Stimulated activated CD4-positive, alpha-beta T cell treated with anti-CD3 and anti-CD28 coated beads, Interleukin-1b, Interleukin-23, amount 100 ng/mL, for 1 hour (primary cell): ENCODE data around the gene NUDCD2.
"Not testable (repeated sequence)": the region's sequence is repeated elsewhere in the genome, so short reads cannot be mapped to it uniquely, and the experiment has no call there.

Experiments
- DNase-seq, 2 donors: peaks; one replicate each; pipeline ENCODE4 v3.0.0-alpha.2; 2020; ENCODE audit warnings: low read depth in 2 of 2

NUDCD2 gene

DNA sequence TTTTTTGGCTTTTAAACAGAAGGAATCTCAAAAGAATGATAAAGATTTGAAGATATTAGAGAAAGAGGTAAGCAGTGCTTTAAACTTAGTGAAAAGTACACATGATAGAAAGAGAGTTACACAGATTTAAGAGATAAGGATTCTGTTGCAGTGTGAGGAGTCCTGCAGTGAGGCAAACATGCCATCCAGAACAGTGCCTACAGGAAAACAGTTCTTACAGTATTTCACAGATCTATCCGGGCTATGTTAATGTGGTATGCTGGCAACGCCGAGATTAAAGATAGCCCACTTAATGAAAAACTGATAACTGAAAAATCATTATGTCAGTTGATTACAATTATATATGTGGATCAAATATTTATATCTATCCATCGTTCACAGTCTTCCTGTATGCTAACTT lies 7.8 kb upstream of the NUDCD2 start:
- DNase-seq = no peak

DNA sequence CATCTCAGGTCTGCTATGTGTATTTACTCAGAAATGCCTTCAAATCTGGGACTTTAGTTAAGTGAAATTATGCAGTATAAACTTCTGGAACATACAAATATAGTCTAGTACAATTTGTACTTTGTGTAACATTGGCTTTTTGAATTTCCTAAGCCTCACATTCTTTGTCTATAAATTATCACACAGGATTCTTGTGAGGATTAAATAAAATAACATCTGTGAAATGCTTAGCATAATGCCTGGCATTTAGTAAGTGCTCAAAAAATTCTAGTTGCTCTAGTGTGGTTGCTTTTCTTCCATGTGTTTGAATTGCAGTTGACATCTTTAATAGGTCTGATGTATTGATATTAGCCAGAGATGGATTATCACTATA lies 3.1 kb upstream of the NUDCD2 start:
- DNase-seq = no peak

DNA sequence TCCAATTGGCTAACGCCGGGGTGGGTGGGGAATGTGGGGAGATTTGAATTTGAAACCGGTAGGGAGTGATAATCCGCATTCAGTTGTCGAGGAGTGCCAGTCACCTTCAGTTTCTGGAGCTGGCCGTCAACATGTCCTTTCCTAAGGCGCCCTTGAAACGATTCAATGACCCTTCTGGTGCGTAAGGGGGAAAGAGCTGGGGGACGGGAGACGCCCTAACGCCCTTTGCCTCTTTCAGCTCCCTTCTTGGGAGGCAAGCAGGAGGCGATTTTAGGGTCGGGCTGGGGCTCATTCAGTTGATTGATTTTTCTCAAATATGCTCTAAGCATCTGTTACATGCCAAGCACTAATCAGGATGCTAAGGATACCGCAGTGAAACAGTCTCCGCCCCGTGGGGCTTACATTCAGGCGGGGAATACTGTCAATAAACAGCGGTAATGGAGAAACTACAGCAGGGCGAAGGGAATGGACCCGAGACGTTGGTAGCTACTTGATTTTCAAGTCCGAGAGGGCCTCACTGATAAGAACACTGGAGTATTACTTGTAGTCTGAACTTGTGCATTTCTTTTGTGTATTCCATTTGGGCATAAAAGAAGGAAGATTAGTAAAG lies 765 bp upstream of the NUDCD2 start, which contains the start of gene HMMR:
HMMR (plus strand) TSS at position 71 of the 610 bp plus-strand sequence; CDS start at position 132, 61 bp downstream.
- DNase-seq = no peak

DNA sequence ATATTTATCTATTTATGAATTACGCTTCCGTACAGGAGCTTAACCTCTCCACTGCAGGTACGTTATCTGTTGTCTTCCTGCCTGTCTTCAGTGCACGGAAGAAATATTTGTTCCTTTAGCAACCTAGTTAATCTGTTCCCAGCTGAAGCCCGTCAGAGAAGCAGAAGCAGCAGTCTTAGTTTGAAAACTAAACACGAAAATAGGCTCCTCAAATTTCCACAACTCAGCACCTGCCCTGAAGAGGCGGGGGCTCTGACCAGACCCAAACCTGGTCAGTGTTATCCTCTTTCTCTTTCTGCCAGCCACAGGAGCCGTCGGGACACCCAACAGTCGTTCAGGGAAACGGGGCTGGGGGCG lies 462 bp downstream of the NUDCD2 start:
- DNase-seq = no peak

DNA sequence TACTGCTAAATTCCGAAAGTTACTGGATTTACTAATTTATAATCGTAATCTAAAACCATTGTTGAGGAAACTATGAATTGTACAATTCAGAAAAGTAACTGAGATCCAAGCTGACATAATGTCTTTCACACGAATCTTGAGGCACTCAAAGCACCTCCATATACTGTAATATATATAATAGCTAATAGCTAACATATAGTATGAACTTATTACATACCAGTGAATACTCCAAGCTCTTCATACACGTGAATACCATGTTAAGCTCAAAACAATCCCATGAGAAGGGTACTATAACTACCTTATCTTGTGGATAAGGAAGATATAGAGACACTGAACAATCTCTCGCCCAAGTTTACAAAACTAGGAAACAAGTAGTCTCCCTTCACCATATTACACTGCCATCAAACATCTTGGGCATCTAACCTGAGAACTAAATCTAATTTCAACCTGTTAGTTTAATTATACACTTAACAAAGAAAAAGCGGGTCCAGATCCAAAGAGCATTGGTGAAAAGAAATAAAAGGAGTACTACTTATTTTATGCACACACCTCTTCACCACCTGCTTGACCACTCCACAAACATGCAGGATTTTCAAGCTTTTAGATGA lies 1.0 kb downstream of the NUDCD2 start:
- DNase-seq = no peak

DNA sequence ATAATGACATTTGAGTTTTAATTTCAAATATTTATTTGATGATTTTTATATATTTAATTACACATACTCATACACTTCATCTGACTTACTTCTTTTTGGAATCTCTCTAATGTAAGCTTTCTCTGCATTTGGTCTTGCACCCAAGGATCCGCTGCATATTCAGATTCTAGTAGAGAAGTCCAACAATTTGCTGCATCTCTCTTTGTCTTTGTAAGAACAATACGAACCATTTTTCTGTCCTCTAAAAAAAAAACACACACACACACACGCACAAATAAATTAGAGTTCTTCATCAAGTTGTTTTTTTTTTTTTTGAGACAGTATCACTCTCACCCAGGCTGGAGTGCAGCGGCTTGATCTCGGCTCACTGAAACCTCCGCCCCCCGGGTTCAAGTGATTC lies 3.1 kb downstream of the NUDCD2 start:
- no peak for DNase-seq

DNA sequence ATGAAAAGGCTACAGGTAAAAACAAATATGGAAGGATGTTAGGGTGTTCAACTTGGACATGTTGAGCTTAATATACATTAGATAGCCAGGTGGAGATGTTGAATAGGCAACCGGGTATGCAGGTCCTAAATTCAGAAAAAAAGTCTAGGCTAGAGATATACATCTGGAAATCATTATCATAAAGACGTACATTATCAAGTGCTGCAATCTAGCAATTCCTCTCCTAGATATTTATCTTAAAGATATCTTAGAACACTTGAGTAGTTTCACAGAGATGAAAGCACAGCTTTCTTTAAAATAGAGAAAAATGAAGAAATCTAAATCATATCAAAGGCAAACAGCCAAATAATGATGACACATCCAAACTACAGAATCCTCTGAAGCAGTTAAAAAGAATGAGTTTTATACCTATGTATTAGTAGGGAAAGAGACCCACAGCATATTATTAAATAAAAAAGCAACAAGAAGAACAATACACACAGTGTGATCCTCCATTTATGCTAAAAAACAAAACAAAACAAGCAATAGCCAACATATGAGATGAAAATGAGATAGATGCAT lies 3.8 kb downstream of the NUDCD2 start:
- DNase-seq = no peak

DNA sequence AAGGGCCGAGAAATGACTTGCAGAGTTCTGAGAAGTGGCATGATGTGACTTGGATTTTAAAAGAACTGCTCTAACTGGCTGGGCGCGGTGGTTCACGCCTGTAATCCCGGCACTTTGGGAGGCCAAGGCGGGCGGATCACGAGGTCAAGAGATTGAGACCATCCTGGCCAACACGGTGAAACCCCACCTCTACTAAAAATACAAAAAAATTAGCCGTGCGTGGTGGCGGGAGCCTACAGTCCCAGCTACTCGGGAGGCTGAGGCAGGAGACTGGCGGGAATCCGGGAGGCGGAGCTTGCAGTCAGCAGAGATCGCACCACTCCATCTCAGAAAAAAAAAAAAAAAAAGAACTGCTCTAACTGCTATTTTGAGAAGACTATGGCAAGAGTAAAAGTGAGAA lies 4.5 kb downstream of the NUDCD2 start:
- DNase-seq = not testable (repeated sequence)

DNA sequence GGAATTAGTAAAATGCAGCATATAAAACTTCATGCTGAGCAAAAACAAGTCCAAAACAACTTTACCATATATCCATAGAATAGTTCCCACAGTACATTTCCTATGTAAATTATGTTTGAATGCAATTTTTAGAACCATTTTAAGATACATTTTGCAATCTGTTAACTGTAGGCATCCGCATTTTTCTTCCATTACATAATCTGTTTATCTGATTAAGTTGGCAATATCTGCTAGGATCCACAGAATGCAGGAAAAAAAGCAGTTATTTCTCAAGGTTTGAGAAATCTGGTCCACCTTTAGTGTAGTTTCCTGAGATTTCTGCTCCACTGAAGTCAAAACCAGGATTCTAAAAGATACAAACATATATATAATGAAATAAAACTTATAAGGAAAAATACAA lies 6.2 kb downstream of the NUDCD2 start:
- no peak for DNase-seq

DNA sequence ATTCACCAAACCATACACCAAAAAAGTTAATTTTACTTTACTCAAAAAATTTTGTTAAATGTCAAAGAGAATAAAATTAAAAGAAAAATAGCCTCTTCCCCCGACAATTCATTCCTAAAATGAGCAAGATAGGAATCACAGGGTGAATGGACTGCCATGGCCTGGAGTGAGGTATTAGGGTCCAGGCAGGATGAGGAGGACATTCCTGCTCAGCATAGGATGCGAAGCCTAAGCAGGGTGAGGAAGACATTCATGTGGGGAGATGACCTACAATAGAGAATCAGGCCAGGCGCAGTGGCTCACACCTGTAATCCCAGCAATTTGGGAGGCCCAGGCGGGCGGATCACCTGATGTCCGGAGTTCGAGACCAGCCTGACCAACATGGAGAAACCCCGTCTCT lies 8.4 kb downstream of the NUDCD2 start:
- DNase-seq = no peak

DNA sequence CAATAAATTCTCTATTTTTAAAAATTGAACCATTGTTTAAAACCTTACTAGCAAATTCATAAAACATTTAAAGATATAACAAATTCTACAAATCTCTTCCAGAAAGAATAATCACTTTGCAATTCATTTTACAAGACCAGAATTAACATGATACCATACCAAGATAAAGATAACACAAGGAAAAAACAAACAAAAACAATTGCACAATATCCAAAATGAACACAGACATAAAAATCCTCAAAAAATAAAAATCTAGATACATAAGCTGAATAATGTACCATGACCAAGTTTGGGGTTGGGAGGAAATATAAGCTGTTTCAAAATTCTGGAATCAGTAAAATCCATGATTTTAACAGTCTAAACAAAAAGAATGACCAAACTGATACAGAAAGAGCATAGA lies 11.4 kb downstream of the NUDCD2 start:
- DNase-seq = no peak

DNA sequence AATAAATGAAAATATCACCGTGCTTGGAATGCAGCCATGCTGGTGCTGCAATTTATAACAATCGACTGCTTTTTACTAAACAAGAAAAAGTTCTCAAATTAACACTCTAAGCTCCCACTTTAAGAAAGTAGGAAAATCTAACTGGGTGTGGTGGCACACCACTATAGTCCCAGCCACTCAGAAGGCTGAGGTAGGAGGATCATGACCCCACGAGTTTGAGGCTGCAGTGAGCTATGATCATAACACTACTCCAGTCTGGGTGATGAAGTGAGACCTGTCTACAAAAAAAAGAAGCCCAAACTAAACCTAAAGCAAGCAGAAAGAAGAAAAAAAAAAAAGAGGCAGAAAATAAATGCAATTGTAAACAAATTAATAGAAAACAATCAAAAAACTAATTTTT lies 12.0 kb downstream of the NUDCD2 start:
- no peak for DNase-seq

DNA sequence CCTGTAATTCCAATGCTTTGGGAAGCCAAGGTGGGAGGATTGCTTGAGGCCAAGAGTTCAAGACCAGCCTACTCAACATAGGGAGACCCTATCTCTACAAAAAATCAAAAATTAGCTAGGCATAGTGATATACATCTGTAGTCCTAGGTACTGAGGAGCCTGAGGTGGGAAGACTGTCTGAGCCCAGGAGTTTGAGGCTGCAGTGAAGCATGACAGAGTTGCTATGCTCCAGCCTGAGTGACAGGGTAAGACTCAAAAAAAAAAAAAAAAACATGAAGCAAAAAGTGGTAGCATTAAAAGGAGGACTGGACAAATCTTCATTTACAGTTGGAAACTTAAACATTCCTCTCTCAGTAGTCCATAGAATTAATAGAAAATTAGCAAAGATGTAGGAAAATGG lies 12.7 kb downstream of the NUDCD2 start:
- no peak for DNase-seq

DNA sequence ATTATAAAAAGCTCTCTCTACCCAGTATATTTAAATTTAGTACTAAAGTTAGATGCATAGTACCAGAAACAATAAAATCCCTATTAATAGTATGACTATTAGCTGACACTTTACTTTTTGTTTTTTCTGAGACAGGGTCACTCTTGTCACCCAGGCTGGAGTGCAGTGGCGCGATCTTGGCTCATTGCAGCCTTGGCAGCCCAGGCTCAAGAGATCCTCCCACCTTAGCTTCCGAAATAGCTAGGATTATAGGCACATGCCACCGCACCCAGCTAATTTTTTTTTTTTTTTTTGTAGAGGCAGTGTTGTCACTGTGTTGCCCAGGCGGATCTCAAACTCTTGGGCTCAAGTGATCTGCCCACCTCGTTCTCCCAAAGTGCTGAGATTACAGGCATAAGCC lies 14.6 kb downstream of the NUDCD2 start:
- no peak for DNase-seq

DNA sequence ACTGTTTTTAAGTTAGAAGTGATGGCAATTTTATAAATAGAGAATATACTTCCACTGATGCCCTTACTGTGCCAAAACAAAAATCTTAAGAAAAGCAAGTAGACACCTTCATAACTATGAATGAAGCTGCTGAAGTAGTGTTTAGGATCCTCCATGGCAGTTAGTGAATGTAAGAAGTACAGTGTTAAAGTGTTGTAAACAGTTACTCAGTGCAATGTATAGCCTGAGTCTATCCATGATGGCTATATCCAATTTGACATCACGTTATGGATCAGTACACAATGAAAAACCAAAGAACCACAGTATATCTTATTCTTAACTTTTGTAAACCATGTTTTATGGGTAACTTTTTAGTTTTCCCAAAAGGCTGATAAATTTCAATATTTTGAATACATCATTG lies 15.4 kb downstream of the NUDCD2 start:
- no peak for DNase-seq

DNA sequence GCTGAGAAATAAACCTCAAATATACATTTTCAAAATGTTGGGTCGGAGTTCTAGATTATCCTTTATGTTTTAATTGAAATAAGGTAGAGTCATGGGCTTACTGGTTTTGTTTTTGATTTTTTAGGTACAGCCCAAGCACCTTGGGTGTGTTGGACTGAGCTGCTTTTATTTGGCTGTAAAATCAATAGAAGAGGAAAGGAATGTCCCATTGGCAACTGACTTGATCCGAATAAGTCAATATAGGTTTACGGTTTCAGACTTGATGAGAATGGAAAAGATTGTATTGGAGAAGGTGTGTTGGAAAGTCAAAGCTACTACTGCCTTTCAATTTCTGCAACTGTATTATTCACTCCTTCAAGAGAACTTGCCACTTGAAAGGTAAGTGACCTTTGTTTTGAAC lies 18.9 kb downstream of the NUDCD2 start:
- DNase-seq = no peak

DNA sequence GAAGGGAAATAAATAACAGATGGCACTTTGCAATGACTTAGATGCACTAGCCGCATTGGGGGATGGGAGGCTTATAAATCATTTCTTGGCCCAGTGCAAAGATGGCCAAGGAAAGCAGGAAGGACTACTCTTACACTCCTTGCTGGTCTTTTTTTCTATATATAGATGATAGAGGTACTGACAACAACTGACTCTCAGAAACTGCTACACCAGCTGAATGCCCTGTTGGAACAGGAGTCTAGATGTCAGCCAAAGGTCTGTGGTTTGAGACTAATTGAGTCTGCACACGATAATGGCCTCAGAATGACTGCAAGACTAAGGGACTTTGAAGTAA lies 20.8 kb downstream of the NUDCD2 start:
- DNase-seq = no peak

DNA sequence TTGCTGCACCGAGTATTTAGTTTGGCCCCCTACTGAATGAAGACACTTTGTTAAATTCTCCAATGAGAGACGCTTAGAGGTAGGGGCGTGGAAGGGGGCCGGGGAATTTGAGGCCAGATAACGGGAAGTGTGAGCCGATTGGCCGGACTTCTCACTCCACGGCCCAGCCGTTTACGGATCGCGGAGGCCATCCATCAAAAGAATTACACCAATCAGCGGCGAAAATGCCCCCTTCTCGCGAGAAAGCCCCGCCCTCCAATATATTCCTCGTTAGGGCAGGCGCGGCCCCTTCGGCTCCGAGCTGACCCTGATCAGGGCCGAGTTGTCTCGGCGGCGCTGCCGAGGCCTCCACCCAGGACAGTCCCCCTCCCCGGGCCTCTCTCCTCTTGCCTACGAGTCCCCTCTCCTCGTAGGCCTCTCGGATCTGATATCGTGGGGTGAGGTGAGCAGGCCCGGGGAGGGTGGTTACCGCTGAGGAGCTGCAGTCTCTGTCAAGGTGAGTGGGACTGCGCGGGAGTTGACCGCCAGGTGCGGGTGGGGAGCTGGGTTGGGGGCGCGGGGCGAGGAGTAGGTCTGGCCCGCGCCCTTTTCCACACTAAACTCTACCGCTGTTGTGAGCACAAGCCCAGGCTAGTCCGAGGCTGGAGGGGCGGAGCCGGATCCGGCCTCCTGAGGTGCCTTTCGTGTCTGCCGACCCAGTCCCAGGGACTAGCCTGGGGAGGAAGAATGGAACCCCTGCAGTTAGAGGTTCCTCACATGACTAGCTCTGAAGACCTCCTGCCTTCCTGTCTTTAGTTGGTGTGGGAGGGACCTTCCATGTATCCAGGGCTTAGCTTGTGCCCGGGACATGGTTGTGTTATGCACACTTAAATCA lies 22.4 kb downstream of the NUDCD2 start, which contains the start of gene CCNG1:
CCNG1 (plus strand) TSS at position 287 of the 874 bp plus-strand sequence. CDS start 1,662 bp downstream, outside the sequence.
- peak; percentile 58 to 66 for DNase-seq

DNA sequence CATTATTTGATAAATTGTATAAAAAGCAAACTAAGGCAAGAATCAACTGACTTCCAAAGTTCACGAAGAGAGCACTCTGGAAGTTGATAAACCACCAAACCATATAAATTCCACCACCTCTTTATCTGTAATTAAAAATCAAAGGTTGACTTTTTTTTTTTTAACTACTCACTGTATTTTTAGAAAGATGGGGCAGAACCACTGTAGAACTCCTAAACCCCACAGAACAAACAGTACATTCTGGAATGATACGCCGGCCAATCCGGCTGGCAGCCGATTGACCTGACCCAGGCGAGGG lies 22.9 kb downstream of the NUDCD2 start:
- DNase-seq = no peak

DNA sequence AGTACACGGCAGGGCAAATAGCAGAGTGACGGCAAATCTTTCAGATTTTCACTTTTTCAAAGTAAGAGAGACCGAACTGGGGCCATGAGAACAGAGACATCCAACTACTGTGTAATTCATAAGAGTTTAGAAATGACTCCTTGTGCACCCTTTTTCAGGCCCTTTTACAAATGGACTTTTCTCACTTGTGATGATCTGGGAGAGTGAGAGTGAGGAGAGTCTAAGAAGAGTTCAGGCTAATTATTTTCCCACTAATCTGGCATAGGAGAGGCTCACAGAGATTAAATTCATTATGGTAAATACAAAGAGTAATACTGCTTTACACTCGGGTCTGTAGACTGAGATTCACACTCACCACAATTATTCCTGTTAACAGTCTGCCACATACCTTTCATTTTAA lies 23.4 kb downstream of the NUDCD2 start:
- DNase-seq = no peak

DNA sequence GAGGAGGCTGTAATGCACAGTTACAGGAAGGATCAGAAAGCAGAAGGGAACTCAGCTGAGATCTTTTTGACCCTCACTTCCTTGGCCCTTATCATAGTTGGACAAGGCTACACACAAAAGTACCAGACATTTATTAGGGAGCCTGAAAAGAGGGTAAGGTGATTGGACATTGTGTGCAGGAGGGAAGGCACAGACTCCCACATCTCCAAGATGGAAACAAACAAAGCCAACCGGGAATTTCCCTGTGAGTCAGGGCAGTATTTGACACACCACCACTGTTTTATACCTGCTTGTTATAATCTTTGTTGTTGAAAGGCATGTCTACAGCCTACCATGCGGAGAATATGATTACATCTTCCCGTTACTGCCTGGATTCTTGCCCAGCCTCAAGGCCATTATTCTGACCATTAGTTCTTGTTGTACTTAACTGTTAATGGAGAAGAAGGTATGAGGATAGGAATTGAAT lies 25.5 kb downstream of the NUDCD2 start:
- no peak for DNase-seq

DNA sequence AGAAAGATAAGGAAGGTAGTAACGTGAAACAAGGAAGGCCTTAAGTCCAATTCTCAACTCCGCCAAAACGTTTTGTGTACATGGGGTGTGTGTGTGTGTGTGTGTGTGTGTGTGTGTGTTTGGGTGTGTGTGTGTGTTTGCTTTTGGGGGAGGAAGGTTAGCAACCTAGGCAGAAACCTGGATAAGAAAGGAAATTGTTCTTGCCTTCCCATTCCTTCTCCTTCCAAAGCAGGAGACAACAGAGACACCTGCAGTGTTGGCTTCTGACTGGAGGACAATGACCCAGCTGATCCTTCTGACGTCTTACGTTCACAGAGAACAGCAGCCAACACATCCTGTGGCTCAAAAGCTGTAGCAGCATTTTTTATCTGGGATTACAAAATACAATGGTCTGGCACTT lies 26.6 kb downstream of the NUDCD2 start:
- DNase-seq = no peak

DNA sequence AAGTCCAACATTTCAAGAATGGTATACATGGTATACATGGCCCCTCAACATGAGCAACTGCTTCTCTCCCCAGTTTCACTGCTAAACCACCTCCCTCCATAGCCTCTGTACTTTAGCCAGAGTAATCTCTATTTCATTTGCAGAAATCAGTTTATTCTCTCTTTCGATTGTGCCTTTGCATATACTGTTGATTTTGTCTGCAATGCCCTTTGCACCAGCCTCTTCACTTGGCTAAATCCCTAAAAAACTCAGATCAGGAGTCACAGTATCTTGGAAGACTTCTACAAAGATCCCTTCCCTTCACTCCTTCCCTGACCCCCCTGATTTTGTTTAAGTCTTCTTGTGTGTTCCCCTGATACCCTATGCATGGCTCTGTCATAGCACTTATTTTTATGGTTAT lies 27.4 kb downstream of the NUDCD2 start:
- DNase-seq = no peak
